Astrocyte of the cerebellum (primary cell): ENCODE results near the gene BMPR2.
A peak's percentile ranks its signal among the peaks of the same experiment; 100 is the strongest.

Experiments
- DNase-seq: peaks from one replicate; pipeline ENCODE4 v3.0.0-alpha.2; 2011; ENCODE audit warnings: low read depth
- H3K4me3 ChIP-seq: 2 replicates; pipeline ENCODE4 v1.5.1; 2011; ENCODE audit warnings: mild to moderate bottlenecking, low read depth, low read length, moderate library complexity
- in situ Hi-C: cut with HindIII; loops from 2 replicates; pipeline ENCODE4 v1.10.0; 2017; ENCODE audit warnings: low sequenced_read_pairs
- TF ChIP-seq, protein P1 (sequence below): IDR thresholded peaks from 2 replicates; pipeline ENCODE4 v1.5.1; 2012; ENCODE audit warnings: low read length, low read depth, moderate library complexity, mild to moderate bottlenecking; ENCODE audit errors: missing control alignments

The BMPR2 gene

DNA sequence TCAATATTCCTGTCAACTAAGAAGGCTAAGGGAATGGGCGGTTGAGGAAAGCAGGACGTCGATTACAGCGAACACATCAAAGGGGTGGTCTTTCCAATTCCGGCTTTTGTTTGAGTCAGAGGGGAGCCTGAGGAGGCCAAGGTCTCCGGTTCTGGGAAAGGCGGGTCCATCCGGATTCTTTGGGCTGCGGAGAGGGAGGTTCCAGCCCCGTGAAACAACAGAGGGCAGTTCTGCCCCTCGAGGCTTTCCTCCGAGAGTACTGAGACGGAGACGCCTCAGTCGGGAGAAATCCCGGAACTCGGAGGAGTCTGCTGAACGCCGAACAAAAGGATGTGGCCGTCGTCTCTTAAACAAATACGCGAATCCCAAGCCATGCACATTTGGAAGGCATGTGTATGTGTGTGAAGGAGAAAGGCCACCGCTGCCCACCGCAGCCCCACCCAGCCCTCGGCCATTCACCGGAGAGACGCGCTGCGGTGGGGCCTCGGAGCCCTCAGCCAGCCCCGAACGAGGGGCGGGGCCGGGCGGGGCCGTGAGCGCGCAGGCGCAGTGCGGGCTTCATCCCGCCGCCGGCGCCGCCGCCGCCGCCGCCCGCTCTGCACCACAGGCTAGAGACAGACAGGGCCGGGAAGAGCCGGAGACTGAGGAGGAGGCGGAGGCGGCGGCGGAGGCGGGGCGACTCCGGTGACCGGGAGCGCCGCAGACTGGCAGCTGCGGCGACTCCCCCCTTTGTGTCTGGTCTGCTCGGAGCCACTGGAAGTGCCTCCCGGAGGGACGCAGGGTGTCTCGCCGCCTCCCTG is at the start of gene BMPR2:
Gene BMPR2 (plus strand): TSS at position 719 of the 800 bp plus-strand sequence. CDS start 1,148 bp downstream, outside the sequence.
- peak; percentile 79 for DNase-seq
- TF ChIP-seq, protein P1, sequence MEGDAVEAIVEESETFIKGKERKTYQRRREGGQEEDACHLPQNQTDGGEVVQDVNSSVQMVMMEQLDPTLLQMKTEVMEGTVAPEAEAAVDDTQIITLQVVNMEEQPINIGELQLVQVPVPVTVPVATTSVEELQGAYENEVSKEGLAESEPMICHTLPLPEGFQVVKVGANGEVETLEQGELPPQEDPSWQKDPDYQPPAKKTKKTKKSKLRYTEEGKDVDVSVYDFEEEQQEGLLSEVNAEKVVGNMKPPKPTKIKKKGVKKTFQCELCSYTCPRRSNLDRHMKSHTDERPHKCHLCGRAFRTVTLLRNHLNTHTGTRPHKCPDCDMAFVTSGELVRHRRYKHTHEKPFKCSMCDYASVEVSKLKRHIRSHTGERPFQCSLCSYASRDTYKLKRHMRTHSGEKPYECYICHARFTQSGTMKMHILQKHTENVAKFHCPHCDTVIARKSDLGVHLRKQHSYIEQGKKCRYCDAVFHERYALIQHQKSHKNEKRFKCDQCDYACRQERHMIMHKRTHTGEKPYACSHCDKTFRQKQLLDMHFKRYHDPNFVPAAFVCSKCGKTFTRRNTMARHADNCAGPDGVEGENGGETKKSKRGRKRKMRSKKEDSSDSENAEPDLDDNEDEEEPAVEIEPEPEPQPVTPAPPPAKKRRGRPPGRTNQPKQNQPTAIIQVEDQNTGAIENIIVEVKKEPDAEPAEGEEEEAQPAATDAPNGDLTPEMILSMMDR = no peak

DNA sequence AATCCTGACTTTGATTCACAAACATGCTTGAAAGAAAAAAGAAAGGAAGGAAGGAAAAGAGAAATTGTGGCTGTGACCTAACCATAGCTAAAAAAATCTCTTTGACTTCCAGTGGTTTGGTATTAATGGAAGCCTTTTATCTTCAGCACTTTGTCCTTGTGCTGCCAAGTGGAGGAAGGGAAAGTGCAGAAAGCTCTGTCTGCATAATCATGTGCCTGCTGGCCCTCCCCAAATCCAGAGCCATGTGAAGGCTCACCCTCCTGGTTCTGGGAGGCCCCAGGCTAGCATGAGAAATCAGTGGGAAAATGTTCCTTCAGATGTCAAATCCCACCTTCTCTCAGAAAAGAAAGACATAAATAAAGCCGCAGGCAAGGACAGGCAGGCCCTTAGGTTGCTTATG is 48.3 kb upstream of the BMPR2 start:
- in situ Hi-C loops = no loop called here
- H3K4me3 ChIP-seq = no peak overlapping the region

More for the DNA sequence above, at the start of gene BMPR2:
- in situ Hi-C loops = no loop called here
- H3K4me3 ChIP-seq = peak within 1 kb of the TSS; percentile 98

GRCh38 chr2:202335791-202336467 is 40.2 kb upstream of the BMPR2 start:
- in situ Hi-C loops = no loop called here
- TF ChIP-seq, protein P1 = no peak

More for the DNA sequence above, 48.3 kb upstream of the BMPR2 start:
- no peak for DNase-seq
- TF ChIP-seq, protein P1 = no peak

DNA sequence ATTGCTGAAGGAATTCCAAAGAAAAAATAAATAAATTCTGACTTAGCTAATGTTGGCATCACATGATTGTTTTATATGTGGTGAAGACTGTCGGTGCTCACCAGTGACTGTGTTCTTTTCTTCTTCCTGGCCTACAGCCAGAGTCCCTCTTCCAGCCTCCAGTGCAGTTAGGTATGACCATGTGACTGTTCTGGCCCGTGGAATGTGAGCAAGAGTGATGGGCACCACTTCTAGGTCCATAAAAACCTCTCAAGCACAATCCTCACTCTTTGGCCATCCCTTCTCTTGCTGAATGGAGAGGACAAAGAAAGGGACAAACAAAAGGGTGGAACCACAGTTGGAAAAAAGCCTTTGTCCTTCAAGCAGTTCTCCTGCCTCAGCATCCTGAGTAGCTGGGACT is 39.0 kb upstream of the BMPR2 start:
- TF ChIP-seq, protein P1 = no peak
- in situ Hi-C loops = no loop called here
- DNase-seq = no peak
- H3K4me3 ChIP-seq = no peak overlapping the region

More at GRCh38 chr2:202335791-202336467, 40.2 kb upstream of the BMPR2 start:
- H3K4me3 ChIP-seq = no peak overlapping the region
- DNase-seq = no peak

GRCh38 chr2:202337706-202338346 is 38.3 kb upstream of the BMPR2 start:
- in situ Hi-C loops = no loop called here
- DNase-seq = no peak
- no peak overlapping the region for H3K4me3 ChIP-seq
- TF ChIP-seq, protein P1 = no peak

DNA sequence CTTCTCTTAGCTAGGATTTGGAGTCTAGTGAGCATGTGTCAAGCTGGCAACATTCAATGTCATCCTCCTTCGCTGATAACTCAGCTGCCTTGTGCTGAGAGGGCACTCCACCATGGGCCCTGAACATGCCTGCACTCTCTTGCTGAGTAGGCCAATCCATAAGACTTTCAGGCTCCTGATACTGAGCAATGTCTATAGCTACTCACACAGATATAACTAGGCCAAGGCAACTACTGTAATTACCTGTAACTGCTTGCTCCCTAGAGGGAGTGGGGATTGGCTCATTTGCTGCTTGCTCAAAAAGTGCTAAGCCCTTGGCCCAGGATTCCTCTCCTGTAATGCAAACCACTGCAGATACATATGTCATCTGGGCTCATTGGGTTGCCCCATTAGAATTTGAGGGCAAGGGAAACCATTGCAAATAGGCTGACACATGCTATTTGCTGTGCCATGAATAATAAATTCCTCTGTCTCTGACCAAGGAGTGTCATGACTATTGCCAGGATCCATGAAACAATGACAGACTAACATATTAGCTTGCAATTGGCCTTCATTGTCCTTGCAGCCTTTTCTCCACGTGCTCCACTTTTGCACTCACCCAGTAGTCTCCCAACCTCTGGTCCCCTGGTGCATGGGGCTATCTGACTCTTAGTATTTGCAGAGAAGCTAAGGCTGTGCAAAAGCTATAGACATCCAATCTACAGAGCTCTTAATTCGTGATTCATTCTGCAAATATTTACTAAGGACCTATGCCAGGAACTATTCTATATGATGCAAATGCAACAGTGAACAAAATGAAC is 36.9 kb upstream of the BMPR2 start:
- TF ChIP-seq, protein P1 = no peak
- DNase-seq = no peak
- in situ Hi-C loops = no loop called here
- H3K4me3 ChIP-seq = no peak overlapping the region
